Immature natural killer cell (primary cell): ENCODE measurements around the gene PARD3B. TPM values are rescaled to one million over a fixed set of nuclear protein-coding genes. Genes with fewer than 3 reads are reported as not detected.

Experiments used
- DNase-seq, 3 donors: peaks; one replicate each; pipeline ENCODE4 v3.0.0; 2022; ENCODE audit warnings: mixed read lengths in 1 of 3
- H3K27ac Mint-ChIP-seq, 6 donors: one replicate each; pipeline ENCODE4 v1.8.0; 2020; ENCODE audit warnings: mixed read lengths in 6 of 6, mild to moderate bottlenecking in 5 of 6, inconsistent platforms in 4 of 6, moderate library complexity in 3 of 6
- H3K27me3 Mint-ChIP-seq, 3 donors: one replicate each; pipeline ENCODE4 v1.8.0; 2020 to 2021; ENCODE audit warnings: low read depth in 3 of 3, mild to moderate bottlenecking in 3 of 3, mixed read lengths in 3 of 3, moderate library complexity in 3 of 3, inconsistent platforms in 1 of 3
- H3K36me3 Mint-ChIP-seq, 3 donors: one replicate each; pipeline ENCODE4 v1.8.0; 2020; ENCODE audit warnings: mixed read lengths in 3 of 3, inconsistent platforms in 2 of 3, mild to moderate bottlenecking in 2 of 3
- H3K4me1 Mint-ChIP-seq, 2 donors: one replicate each; pipeline ENCODE4 v1.8.0; 2020; ENCODE audit warnings: inconsistent platforms in 2 of 2, mild to moderate bottlenecking in 2 of 2, mixed read lengths in 2 of 2, moderate library complexity in 1 of 2
- H3K4me3 Mint-ChIP-seq, 5 donors: one replicate each; pipeline ENCODE4 v1.8.0; 2020; ENCODE audit warnings: mild to moderate bottlenecking in 5 of 5, mixed read lengths in 5 of 5, inconsistent platforms in 3 of 5, moderate library complexity in 3 of 5
- H3K9me3 Mint-ChIP-seq, 6 donors: one replicate each; pipeline ENCODE4 v1.8.0; 2020; ENCODE audit warnings: mild to moderate bottlenecking in 6 of 6, mixed read lengths in 6 of 6, inconsistent platforms in 4 of 6, moderate library complexity in 3 of 6
- polyA plus RNA-seq, 3 donors: library from polyadenylated mRNA; unstranded; fragments of 300-500 nt; fragmentation: Illumina TruSeq; gene quantifications; one replicate each; pipeline ENCODE4 v1.2.3, GENCODE V29; 2021

PARD3B gene
- polyA plus RNA-seq, 3 donors from 2014 or later, result not detected

DNA sequence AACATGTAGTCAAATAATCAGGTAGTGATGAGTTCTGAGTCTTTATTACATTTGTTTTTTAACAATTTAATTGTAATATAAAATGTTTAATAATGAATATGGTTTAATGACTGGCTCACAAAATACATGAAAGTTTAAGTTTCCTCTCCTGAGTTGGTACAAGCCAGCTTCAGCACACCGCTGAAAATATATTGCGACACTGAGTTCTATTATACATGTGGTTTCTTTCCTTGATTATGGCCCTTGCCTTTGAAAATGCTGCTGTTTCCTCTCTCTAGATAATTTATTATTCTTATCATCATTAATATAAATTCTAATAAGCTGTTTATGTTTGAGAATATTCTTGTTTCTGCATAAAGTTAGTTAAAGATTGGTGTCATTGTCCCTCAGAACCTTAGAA lies 249.3 kb downstream of the PARD3B start:
- no peak overlapping the region for H3K27ac Mint-ChIP-seq
- H3K4me3 Mint-ChIP-seq, result no peak overlapping the region
- H3K9me3 Mint-ChIP-seq, result peaks cover 0 to 4% (median 0%) of the 10 kb centered on the region in 6 donors
- H3K4me1 Mint-ChIP-seq, result no peaks in the 10 kb centered on the region
- H3K27me3 Mint-ChIP-seq, result peaks cover 0 to 4% (median 0%) of the 10 kb centered on the region in 3 donors
- H3K36me3 Mint-ChIP-seq, result no peaks in the 10 kb centered on the region
- DNase-seq, result no peak

DNA sequence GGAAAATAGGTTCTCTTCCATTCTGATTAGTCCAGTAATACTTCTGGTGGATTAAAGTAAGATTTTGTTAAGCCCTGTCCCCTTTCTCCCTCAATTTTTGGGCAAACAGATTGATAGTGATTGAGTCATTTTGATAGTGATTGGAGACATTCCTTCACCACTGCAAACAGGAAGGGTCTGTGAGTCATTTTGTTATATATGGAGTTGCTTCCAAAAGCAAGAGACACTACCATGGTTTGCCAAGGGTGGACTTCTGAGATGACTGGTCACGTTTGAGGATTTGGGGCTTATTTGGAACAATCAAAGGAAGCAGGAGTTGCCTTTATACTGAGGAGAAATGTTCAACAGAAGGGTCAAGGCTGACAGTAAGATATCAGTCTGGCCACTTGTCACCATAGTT lies 249.9 kb downstream of the PARD3B start:
- Mint-ChIP-seq H3K27ac (no peak overlapping the region), H3K9me3 (peaks cover 0 to 4% (median 0%) of the 10 kb centered on the region in 6 donors), H3K36me3 (no peaks in the 10 kb centered on the region), H3K4me1 (no peaks in the 10 kb centered on the region), H3K4me3 (no peak overlapping the region), H3K27me3 (peaks cover 0 to 4% (median 0%) of the 10 kb centered on the region in 3 donors)
- no peak for DNase-seq

DNA sequence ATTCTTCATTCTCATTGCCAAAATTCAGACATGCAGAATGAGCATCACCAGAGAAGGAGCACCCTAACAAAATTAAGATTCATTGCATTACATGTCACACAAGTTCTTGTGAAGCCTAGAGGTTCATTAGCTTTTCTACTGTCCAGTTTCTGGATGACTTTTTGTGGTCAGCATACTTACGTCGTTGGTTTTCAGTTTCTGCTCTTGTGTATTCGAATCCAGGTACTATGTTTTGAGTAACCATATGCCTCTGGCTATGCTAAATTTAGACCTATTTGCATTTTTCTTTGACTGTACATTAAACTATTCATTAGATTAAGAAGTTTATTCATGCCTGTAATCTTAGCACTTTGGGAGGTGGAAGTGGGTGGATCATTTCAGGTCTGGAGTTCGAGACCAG lies 251.3 kb downstream of the PARD3B start:
- no peak overlapping the region for H3K27ac Mint-ChIP-seq
- no peaks in the 10 kb centered on the region for H3K4me1 Mint-ChIP-seq
- H3K9me3 Mint-ChIP-seq, result peaks cover 0 to 4% (median 0%) of the 10 kb centered on the region in 6 donors
- H3K27me3 Mint-ChIP-seq, result peaks cover 0 to 7% (median 0%) of the 10 kb centered on the region in 3 donors
- H3K4me3 Mint-ChIP-seq, result no peak overlapping the region
- no peak for DNase-seq
- no peaks in the 10 kb centered on the region for H3K36me3 Mint-ChIP-seq

DNA sequence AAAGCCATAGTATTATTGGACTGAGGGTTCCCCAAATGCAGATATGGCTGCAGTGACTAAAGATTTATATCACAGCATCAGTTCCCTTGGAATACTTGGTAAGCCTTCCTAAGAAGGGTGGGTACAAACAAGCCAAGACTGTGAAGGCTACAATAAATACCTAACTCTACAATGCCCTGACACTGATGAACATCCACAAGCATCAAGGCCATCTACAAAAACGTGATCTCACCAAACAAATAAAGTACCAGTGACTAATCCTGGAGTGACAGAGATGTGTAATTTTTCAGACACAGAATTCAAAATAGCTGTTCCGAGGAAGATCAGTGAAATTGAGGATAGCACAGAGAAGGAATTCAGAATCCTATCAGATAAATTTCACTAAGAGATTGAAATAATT lies 254.5 kb downstream of the PARD3B start:
- Mint-ChIP-seq H3K36me3 (no peaks in the 10 kb centered on the region), H3K4me1 (no peaks in the 10 kb centered on the region), H3K27me3 (peaks cover 0 to 5% (median 0%) of the 10 kb centered on the region in 3 donors), H3K9me3 (peaks cover 0 to 5% (median 2%) of the 10 kb centered on the region in 6 donors), H3K27ac (no peak overlapping the region), H3K4me3 (no peak overlapping the region)
- no peak for DNase-seq

DNA sequence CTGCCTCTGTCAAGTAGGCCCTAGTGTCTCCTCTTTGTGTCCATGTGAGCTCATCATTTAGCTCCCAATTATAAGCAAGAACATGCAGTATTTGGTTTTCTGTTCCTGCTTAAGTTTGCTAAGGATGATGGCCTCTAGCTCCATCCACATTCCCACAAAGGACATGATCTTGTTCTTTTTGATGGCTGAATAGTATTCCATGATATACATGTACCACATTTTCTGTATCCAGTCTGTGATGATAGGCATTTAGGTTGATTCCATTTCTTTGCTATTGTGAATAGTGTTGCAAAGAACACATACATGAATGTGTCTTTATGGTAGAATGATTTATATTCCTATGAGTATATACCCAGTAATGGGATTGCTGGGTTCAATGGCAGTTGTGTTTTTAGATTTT lies 263.2 kb downstream of the PARD3B start:
- H3K27ac Mint-ChIP-seq, result no peak overlapping the region
- peaks cover 0 to 1% (median 0%) of the 10 kb centered on the region in 3 donors for H3K27me3 Mint-ChIP-seq
- H3K4me1 Mint-ChIP-seq, result no peaks in the 10 kb centered on the region
- H3K36me3 Mint-ChIP-seq, result no peaks in the 10 kb centered on the region
- H3K4me3 Mint-ChIP-seq, result no peak overlapping the region
- DNase-seq, result no peak
- peaks cover 0 to 18% (median 6%) of the 10 kb centered on the region in 6 donors for H3K9me3 Mint-ChIP-seq

DNA sequence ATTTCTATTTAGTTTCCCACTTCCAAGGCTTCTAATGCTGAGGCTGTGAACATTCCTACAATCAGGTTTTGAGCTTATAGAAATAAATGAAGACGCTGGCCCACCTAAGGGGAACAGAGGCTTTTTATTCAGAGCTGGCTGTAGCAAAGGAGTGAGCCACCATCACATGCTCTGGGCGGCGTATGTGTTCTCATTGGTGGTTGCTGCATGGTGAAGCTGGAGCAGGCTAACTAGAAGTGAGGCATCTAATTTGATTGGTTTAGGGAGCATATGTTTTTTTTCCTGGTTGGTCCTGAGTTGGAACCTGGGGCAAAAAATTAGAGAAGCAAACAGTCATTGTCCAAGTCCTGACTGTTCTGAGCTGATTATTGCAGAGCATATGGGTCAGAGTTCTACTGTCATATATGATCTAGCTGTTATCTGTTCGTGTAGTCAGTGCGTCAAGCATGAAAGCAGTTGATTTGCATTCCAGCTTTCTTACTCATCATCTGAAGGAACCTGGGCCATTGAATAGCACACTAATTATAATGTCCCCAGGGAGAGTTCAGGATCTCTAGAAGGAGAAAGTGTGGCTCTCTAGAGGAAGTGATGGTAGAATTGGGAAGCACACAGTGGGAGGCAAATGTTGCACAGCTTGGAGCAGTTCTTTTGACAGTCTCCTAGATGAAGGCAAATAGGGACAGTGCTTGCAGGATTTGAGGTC lies 279.6 kb downstream of the PARD3B start:
- Mint-ChIP-seq H3K27ac (no peak overlapping the region), H3K4me3 (no peak overlapping the region), H3K9me3 (peaks cover 6 to 19% (median 12%) of the 10 kb centered on the region in 6 donors), H3K36me3 (no peaks in the 10 kb centered on the region), H3K27me3 (peaks cover 0 to 3% (median 1%) of the 10 kb centered on the region in 3 donors), H3K4me1 (no peaks in the 10 kb centered on the region)
- no peak for DNase-seq

DNA sequence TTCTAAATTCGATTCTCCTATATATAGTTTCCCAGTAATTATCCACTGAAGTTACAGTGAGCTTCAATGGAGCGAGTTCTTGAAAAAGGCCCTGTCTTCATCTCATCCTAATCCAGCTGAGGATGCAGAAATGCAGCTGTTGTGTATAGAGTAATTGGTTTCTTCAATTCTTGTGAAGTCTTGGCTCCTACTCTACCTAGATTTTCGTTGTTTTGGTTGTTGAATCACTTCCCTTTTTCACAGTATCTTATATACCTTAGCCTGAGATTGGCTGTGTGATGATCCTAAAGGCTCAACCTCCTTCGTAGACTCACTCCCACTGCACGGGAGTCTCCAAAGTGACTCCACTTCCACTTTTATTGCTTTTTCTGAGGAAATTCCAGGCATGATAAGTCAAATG lies 280.4 kb downstream of the PARD3B start:
- Mint-ChIP-seq H3K27me3 (peaks cover 0 to 3% (median 0%) of the 10 kb centered on the region in 3 donors), H3K27ac (no peak overlapping the region), H3K36me3 (no peaks in the 10 kb centered on the region), H3K4me3 (no peak overlapping the region), H3K9me3 (peaks cover 6 to 21% (median 11%) of the 10 kb centered on the region in 6 donors), H3K4me1 (no peaks in the 10 kb centered on the region)
- no peak for DNase-seq

DNA sequence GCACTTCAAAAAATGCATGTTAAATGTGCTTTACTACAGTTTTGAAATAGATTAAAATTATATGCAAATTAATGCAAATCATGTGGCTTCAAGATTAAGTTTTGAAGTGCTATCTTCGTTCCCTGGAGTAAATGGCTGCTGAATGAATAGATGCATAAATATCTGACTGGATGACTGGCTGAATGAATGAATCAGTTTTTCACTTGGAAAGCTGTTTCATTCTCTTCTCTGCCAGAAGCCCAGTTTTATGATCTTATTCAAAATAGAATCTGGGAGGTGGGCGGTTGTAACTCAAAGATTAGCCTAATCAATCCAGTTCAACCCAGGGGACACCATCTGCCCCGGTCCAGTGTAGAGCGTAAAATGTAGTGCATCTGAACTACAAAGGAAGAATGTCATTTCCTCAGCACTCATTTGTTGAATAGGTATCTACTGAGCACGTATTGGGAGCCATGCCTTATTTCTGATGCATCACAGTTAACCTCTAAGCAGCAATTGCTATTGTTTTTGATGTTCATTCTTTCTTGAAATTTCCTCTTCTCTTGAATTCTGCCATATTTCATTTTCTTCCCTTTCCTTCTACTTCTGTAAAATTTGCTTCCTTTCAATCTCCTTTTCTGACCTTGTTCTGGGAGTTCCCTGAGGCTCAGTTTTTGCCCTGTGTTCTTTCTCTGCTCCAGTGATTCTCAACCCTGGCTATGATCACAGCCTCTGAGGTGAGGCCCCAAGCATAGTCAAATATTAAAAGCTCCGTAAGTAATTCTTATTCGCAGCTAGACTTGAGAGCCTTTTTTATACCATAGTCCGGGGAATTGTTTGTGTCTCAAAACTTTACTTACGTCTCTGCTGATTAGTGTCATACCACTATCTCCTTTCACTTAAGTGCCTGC lies 282.7 kb downstream of the PARD3B start:
- Mint-ChIP-seq H3K9me3 (peaks cover 0 to 15% (median 5%) of the 10 kb centered on the region in 6 donors), H3K27ac (no peak overlapping the region), H3K36me3 (no peaks in the 10 kb centered on the region), H3K27me3 (peaks cover 0 to 3% (median 2%) of the 10 kb centered on the region in 3 donors), H3K4me3 (no peak overlapping the region), H3K4me1 (no peaks in the 10 kb centered on the region)
- no peak for DNase-seq

DNA sequence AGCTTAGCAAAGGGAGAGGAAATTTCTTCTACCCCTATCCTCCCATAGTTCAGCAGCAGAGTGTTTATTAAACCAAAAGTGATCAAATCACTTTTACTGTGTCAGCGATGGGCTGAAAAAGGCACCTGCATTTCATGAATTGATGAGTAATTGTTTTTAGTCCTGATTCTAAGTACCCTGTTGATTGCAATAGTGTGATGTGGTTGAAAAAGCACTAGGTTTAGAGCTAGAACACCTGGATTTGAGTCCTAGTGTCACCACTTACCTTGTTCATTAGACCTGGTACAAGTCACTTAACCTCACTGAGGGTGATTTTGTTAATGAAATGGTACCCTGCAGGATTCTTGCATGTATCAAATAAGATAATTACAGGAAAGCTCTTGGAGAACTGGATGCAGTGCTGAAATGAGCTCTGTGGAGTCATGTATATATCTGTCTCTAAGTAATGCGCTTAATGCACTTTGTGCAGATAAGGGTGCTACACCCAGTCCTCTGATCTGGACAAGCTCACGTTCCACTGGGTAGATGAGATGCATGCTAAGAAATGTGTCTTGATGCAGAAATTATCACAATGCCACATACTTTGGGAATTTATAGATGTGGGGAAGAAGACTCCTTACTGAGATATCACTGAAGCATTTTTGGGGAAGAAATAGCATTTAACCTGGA lies 289.6 kb downstream of the PARD3B start:
- H3K36me3 Mint-ChIP-seq, result no peaks in the 10 kb centered on the region
- H3K4me3 Mint-ChIP-seq, result no peak overlapping the region
- H3K9me3 Mint-ChIP-seq, result peaks cover 0 to 8% (median 6%) of the 10 kb centered on the region in 6 donors
- peaks cover 0 to 2% (median 0%) of the 10 kb centered on the region in 3 donors for H3K27me3 Mint-ChIP-seq
- no peaks in the 10 kb centered on the region for H3K4me1 Mint-ChIP-seq
- H3K27ac Mint-ChIP-seq, result no peak overlapping the region
- DNase-seq, result no peak

DNA sequence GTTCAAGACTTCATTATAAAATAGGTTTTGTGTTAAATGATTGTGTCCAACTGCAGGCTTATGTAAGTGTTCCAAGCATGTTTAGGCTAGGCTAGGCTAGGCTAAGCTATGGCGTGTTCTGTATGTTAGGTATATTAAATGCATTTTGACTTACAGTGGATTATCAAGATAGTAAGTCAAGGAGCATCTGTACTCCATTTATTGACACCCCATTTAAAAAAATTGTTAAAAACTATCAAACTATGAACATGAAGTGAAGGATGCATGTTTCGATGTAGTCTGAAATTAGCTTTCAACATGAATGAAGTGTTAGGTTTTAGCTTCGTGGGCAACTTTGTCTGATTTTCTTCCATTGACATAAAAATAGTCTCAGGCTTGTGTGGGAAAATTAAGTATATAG lies 290.5 kb downstream of the PARD3B start:
- Mint-ChIP-seq H3K27me3 (peaks cover 0 to 2% (median 0%) of the 10 kb centered on the region in 3 donors), H3K4me1 (no peaks in the 10 kb centered on the region), H3K9me3 (peaks cover 0 to 8% (median 4%) of the 10 kb centered on the region in 6 donors), H3K4me3 (no peak overlapping the region), H3K27ac (no peak overlapping the region), H3K36me3 (no peaks in the 10 kb centered on the region)
- no peak for DNase-seq

DNA sequence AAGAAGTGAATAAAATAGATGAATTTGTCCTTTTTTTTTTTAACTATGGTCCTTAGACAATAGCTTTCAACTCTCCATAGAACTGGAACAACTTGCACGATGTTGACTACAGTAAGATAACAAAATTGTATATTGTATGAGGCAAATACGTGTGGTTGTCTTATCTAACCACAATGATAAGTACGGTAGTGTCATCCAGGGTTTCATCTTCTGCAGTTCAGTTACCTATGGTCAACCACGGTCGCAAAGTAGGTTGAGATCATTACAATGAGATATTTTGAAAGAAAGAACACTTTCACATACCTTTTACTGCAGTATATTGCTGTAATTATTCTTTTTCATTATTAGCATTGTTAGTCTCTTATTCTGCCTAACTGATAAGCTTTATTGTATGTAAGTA lies 295.2 kb downstream of the PARD3B start:
- Mint-ChIP-seq H3K4me3 (no peak overlapping the region), H3K27ac (no peak overlapping the region), H3K36me3 (no peaks in the 10 kb centered on the region), H3K27me3 (peaks cover 0 to 2% (median 2%) of the 10 kb centered on the region in 3 donors), H3K4me1 (no peaks in the 10 kb centered on the region), H3K9me3 (peaks cover 0 to 3% (median under 1%) of the 10 kb centered on the region in 6 donors)
- no peak for DNase-seq

DNA sequence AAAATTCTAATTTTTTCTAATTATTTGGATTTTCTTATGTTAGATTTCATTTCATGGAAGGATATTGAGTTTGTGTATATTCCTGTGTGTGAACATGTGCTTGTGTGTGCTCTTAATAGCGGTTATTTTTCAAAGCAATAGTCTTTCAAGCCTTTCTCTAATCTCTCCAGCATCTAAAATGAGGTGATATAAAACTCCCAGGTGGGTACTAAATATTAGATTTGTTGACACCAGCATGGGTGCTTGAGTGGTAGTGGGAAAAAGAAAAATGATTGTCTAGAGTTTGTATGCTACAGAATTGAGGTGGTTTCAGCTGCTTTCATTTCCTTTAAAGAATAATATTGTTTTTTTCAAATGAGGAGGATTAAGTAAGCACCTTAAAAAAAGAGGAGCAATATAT lies 296.8 kb downstream of the PARD3B start:
- DNase-seq, result no peak
- Mint-ChIP-seq H3K27me3 (peaks cover 0 to 2% (median 2%) of the 10 kb centered on the region in 3 donors), H3K27ac (no peak overlapping the region), H3K4me3 (no peak overlapping the region), H3K4me1 (no peaks in the 10 kb centered on the region), H3K9me3 (peaks cover 0 to 3% (median under 1%) of the 10 kb centered on the region in 6 donors), H3K36me3 (no peaks in the 10 kb centered on the region)

DNA sequence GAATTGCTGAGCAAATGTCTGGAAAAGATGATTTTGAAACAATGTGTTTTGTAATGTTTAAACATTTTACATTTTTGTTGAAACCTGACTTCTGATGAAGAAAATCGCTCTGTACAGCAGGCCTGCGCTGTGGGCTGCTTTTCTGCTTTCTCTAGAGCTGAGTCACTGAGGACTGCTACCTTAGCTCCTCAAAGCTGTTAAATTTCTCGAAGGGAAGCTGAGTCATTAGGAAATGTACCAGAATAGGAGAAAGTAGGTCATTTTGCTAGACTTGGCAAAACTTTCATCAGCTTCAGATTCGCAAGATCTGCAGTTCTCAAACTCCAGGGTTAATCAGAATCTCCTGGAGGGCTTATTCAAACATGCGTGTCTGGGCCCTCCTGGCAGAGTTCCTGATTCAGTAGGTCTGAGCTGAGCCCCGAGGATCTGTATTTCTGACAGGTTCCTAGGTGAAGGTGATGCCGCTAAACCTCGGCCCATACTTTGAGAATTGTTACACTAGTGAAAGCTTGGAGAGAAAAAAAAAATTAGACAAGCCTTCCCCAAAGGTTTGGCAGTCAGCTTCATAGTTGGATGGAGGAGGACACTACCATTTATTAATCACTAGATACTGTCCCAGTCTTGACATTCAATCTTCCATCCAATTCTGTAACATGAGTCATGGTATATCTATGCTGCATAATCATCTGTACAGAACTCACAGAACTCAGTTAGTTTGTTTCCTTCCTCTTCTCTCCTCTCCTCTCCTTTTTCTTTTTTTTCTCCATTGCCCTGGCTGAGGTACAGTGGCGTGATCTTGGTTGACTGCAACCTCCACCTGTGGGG lies 297.6 kb downstream of the PARD3B start:
- Mint-ChIP-seq H3K27me3 (peaks cover 0 to 2% (median 2%) of the 10 kb centered on the region in 3 donors), H3K9me3 (peaks cover 0 to 3% (median 0%) of the 10 kb centered on the region in 6 donors), H3K4me1 (no peaks in the 10 kb centered on the region), H3K4me3 (no peak overlapping the region), H3K36me3 (no peaks in the 10 kb centered on the region), H3K27ac (peak overlapping the region in 1 of 6 donors; percentile 11)
- no peak for DNase-seq
